ENCODE data around the gene PIP4K2A. TPM values are rescaled to one million over a fixed set of nuclear protein-coding genes. Genes with fewer than 3 reads are reported as not detected.

Gene PIP4K2A
- total RNA-seq, 4 donors from 2014 or later, result 3.1 to 19.1 (median 7.6) TPM

- H3K9me3 ChIP-seq, result no peaks in the 10 kb centered on the region
- no peak overlapping the region for H3K27ac ChIP-seq
- WGBS, 2 donors, result 71 to 98% methylated on average over 4 of the region's 4 CpGs
- intact Hi-C loops (cut with DNase I), result no loop called here
- H3K4me1 ChIP-seq, result peaks cover 12 to 89% (median 30%) of the 10 kb centered on the region in 3 donors
- no peak for DNase-seq
- H3K4me3 ChIP-seq, result no peak overlapping the region
- H3K36me3 ChIP-seq, result no peaks in the 10 kb centered on the region
- TF ChIP-seq, protein P1, sequence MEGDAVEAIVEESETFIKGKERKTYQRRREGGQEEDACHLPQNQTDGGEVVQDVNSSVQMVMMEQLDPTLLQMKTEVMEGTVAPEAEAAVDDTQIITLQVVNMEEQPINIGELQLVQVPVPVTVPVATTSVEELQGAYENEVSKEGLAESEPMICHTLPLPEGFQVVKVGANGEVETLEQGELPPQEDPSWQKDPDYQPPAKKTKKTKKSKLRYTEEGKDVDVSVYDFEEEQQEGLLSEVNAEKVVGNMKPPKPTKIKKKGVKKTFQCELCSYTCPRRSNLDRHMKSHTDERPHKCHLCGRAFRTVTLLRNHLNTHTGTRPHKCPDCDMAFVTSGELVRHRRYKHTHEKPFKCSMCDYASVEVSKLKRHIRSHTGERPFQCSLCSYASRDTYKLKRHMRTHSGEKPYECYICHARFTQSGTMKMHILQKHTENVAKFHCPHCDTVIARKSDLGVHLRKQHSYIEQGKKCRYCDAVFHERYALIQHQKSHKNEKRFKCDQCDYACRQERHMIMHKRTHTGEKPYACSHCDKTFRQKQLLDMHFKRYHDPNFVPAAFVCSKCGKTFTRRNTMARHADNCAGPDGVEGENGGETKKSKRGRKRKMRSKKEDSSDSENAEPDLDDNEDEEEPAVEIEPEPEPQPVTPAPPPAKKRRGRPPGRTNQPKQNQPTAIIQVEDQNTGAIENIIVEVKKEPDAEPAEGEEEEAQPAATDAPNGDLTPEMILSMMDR (IDR thresholded peaks at IDR 0.05), result no peak
- TF ChIP-seq POLR2A (IDR thresholded peaks at IDR 0.05), result no peak
- H3K27me3 ChIP-seq, result no peaks in the 10 kb centered on the region
Measured at GRCh38 chr10:22649994-22650393, 64.4 kb downstream of the PIP4K2A start.

DNA sequence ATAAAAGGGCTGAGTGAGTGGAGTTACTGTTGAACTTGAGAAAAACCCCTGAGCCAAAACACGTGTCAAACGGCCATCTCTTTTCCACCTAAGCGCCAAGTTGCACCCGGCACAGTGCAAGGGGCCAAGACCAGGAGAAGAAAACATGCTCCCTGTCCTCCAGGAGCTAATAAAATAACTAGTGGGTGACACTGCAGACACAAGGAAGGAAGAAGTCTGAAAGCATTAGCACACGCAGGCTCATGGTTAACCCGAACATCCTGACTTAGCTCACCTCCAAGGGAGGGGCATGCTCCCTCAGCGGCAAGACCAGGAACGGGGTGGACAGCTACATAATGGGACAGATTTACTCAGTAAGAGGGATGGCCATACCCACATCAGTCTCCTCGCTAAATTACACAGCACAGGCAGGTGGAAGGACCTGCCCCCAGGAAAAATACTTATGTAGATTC, 65.0 kb downstream of the PIP4K2A start:
- no peaks in the 10 kb centered on the region for H3K36me3 ChIP-seq
- TF ChIP-seq, protein P1 (IDR thresholded peaks at IDR 0.05), result no peak
- no peak for TF ChIP-seq POLR2A (IDR thresholded peaks at IDR 0.05)
- no peak overlapping the region for H3K4me3 ChIP-seq
- DNase-seq, result no peak
- peak overlapping the region in 1 of 4 donors; percentile 45 for H3K27ac ChIP-seq
- H3K27me3 ChIP-seq, result no peaks in the 10 kb centered on the region
- no peaks in the 10 kb centered on the region for H3K9me3 ChIP-seq
- intact Hi-C loops (cut with DNase I), result no loop called here
- H3K4me1 ChIP-seq, result peaks cover 12 to 85% (median 30%) of the 10 kb centered on the region in 3 donors
- 55 to 56% methylated on average over 9 of the region's 9 CpGs for WGBS, 2 donors

- peaks cover 12 to 82% (median 30%) of the 10 kb centered on the region in 3 donors for H3K4me1 ChIP-seq
- WGBS, 2 donors, result 7 to 15% methylated on average over 2 of the region's 2 CpGs
Measured at GRCh38 chr10:22648547-22648961, 65.8 kb downstream of the PIP4K2A start.

GRCh38 chr10:22647244-22647643, 67.1 kb downstream of the PIP4K2A start:
- Histone ChIP-seq H3K36me3 (no peaks in the 10 kb centered on the region), H3K4me3 (no peak overlapping the region), H3K27ac (peak overlapping the region in 2 of 4 donors; percentile 17 to 40), H3K4me1 (peaks cover 12 to 69% (median 30%) of the 10 kb centered on the region in 3 donors), H3K27me3 (no peaks in the 10 kb centered on the region), H3K9me3 (no peaks in the 10 kb centered on the region)
- 79 to 86% methylated on average over 5 of the region's 5 CpGs for WGBS, 2 donors
- intact Hi-C loops (cut with DNase I), result no loop called here
- TF ChIP-seq POLR2A (IDR thresholded peaks at IDR 0.05), result no peak
- TF ChIP-seq, protein P1 (IDR thresholded peaks at IDR 0.05), result no peak
- DNase-seq, result no peak

More at GRCh38 chr10:22648547-22648961, 65.8 kb downstream of the PIP4K2A start:
- no peaks in the 10 kb centered on the region for H3K36me3 ChIP-seq
- DNase-seq, result no peak
- H3K9me3 ChIP-seq, result no peaks in the 10 kb centered on the region
- intact Hi-C loops (cut with DNase I), result no loop called here
- H3K27ac ChIP-seq, result peak overlapping the region in 2 of 4 donors; percentile 24 to 45
- peak overlapping the region in 1 of 4 donors; percentile 31 for H3K4me3 ChIP-seq
- TF ChIP-seq, protein P1 (IDR thresholded peaks at IDR 0.05), result no peak
- TF ChIP-seq POLR2A (IDR thresholded peaks at IDR 0.05), result no peak
- H3K27me3 ChIP-seq, result no peaks in the 10 kb centered on the region

DNA sequence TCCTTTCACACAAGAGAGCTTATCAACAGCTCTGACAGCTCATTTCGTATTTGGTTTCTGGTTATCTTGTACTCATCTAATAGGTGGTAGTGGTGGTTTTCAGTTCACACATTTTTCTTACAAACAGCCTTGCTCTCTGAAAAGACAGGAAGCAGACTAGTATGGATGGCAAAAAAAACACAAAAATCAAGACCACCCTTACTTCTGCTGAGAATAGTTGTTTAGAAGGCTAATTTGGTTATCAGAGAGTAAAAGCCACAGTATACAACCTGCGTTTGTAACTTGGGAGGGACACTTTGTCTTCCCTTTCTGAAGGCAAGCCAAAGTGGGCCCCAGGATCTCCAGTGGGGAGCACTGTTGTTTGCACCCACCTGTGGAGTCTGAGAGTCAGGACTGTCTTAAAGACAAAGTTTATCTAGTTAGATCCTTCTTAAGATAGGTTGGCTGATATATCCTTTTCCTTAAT, 68.0 kb downstream of the PIP4K2A start:
- Histone ChIP-seq H3K9me3 (no peaks in the 10 kb centered on the region), H3K27me3 (no peaks in the 10 kb centered on the region), H3K27ac (peak overlapping the region in 1 of 4 donors; percentile 26), H3K4me1 (peaks cover 12 to 60% (median 30%) of the 10 kb centered on the region in 3 donors), H3K36me3 (no peaks in the 10 kb centered on the region), H3K4me3 (no peak overlapping the region)
- 43 to 90% methylated on average over 2 of the region's 2 CpGs for WGBS, 2 donors
- TF ChIP-seq, protein P1 (IDR thresholded peaks at IDR 0.05), result no peak
- TF ChIP-seq POLR2A (IDR thresholded peaks at IDR 0.05), result peak in 1 of 4 donors; percentile 9
- intact Hi-C loops (cut with DNase I), result no loop called here
- no peak for DNase-seq
